Transverse colon (tissue), 4 donors: ENCODE data around the gene NIPAL1. TPM values are rescaled to one million over a fixed set of nuclear protein-coding genes. Genes with fewer than 3 reads are reported as not detected.

Source experiments
- DNase-seq: peaks from one replicate; pipeline ENCODE4 v3.0.0-alpha.2; 2019
- H3K27ac ChIP-seq, 4 donors: fragments of 200-600 bp; sonication (generic); 2 replicates each; pipeline ENCODE4 v1.5.1; 2016 to 2018; ENCODE audit warnings: inconsistent platforms in 4 of 4
- H3K27me3 ChIP-seq: fragments of 200-600 bp; sonication (generic); 2 replicates; pipeline ENCODE4 v1.5.1; 2017; ENCODE audit warnings: inconsistent platforms
- H3K36me3 ChIP-seq, 4 donors: fragments of 200-600 bp; sonication (generic); 2 replicates each; pipeline ENCODE4 v1.5.1; 2017 to 2019; ENCODE audit warnings: inconsistent platforms in 4 of 4
- H3K4me1 ChIP-seq, 4 donors: fragments of 200-600 bp; sonication (generic); 2 replicates each; pipeline ENCODE4 v1.5.1; 2017 to 2020; ENCODE audit warnings: inconsistent platforms in 4 of 4
- H3K4me3 ChIP-seq, 4 donors: fragments of 200-600 bp; sonication (generic); 1 replicate in 1 of 4; 2 replicates in 3 of 4; pipeline versions ENCODE4 v1.5.1 to v1.6.1; 2017 to 2019; ENCODE audit warnings: inconsistent platforms in 4 of 4
- H3K9me3 ChIP-seq, 2 donors: fragments of 200-600 bp; sonication (generic); 2 replicates each; pipeline ENCODE4 v1.5.1; 2017 to 2019; ENCODE audit warnings: inconsistent platforms in 2 of 2
- CTCF ChIP-seq, 5 experiments: fragments of 200-600 bp in 3 of 5; fragments of 450-650 bp in 2 of 5; sonication (generic) in 3 of 5; IDR thresholded peaks; 1 replicate in 2 of 5; 2 replicates in 3 of 5; pipeline ENCODE4 v1.5.1; 2016 to 2017; ENCODE audit warnings: antibody characterized with exemption in 5 of 5, inconsistent platforms in 3 of 5, mild to moderate bottlenecking in 2 of 5, moderate library complexity in 1 of 5
- EP300 ChIP-seq: sonication (generic); formaldehyde crosslinking; IDR thresholded peaks from one replicate; pipeline ENCODE4 v1.6.1; 2017; ENCODE audit warnings: antibody characterized with exemption, low read depth
- POLR2A ChIP-seq: fragments of 450-650 bp; IDR thresholded peaks from one replicate; pipeline ENCODE4 v1.6.1; 2016; ENCODE audit warnings: antibody characterized with exemption, mild to moderate bottlenecking, moderate library complexity
- POLR2AphosphoS5 ChIP-seq, 3 donors: sonication (generic); formaldehyde crosslinking; IDR thresholded peaks; one replicate each; pipeline ENCODE4 v1.6.1; 2016; ENCODE audit warnings: antibody characterized with exemption in 3 of 3
- WGBS, 2 donors: methylation state at CpG; one replicate each; pipeline ENCODE4 v1.1.5; 2018; ENCODE audit warnings: low coverage in 1 of 2; 5-methylcytosine and 5-hydroxymethylcytosine counted together
- in situ Hi-C, 4 donors: fragments of 200-750 bp; cut with MboI; loops; one replicate each; pipeline versions ENCODE4 v1.15.0 to v1.15.1; 2017; ENCODE audit warnings: low sequenced_read_pairs in 3 of 4, low pct_ligation_motif_present in 1 of 4, low pct_unique_long_range_greater_than_20kb in 1 of 4
- intact Hi-C: fragments of 100-400 bp; cut with DNase I; formaldehyde crosslinking; loops from one replicate; pipeline ENCODE4 v1.15.1; 2023; ENCODE audit warnings: low total_unique reads
- total RNA-seq, 4 donors: library from RNA; depleted of rRNA; stranded (reverse); fragments of >200 nt; gene quantifications; one replicate each; pipeline ENCODE4 v1.1.0, GENCODE V29; 2016

Gene NIPAL1
- total RNA-seq, 4 donors from 2014 or later: 37.5 to 47.7 (median 41.1) TPM

GRCh38 chr4:48042979-48043461 is 26.4 kb downstream of the NIPAL1 start:
- H3K27me3 ChIP-seq: peaks cover 16% of the 10 kb centered on the region
- intact Hi-C loops (no loop called here), in situ Hi-C loops (no loop called here)
- no peaks in the 10 kb centered on the region for H3K36me3 ChIP-seq
- peak overlapping the region; percentile 1 to 34 (median 8) for H3K27ac ChIP-seq
- H3K4me3 ChIP-seq: no peak overlapping the region
- no peaks in the 10 kb centered on the region for H3K9me3 ChIP-seq
- WGBS, 2 donors: 33 to 50% methylated on average over 1 to 3 of the region's 3 CpGs
- H3K4me1 ChIP-seq: peaks cover 0 to 51% (median 14%) of the 10 kb centered on the region in 4 donors
- DNase-seq: no peak
- no peak for TF ChIP-seq POLR2A
- TF ChIP-seq POLR2AphosphoS5 (IDR thresholded peaks at IDR 0.05): no peak
- TF ChIP-seq CTCF (IDR thresholded peaks at IDR 0.05): no peak
- no peak for TF ChIP-seq EP300

GRCh38 chr4:48043504-48043903 is 26.9 kb downstream of the NIPAL1 start:
- WGBS, 2 donors: 83 to 89% methylated on average over 2 of the region's 2 CpGs
- DNase-seq: no peak
- intact Hi-C loops (no loop called here), in situ Hi-C loops (no loop called here)
- Histone ChIP-seq H3K36me3 (no peaks in the 10 kb centered on the region), H3K9me3 (no peaks in the 10 kb centered on the region), H3K27ac (peak overlapping the region in 1 of 4 donors; percentile 10), H3K27me3 (peaks cover 16% of the 10 kb centered on the region), H3K4me3 (no peak overlapping the region), H3K4me1 (peaks cover 0 to 47% (median 15%) of the 10 kb centered on the region in 4 donors)
- TF ChIP-seq CTCF (IDR thresholded peaks at IDR 0.05): no peak
- TF ChIP-seq POLR2A: no peak
- TF ChIP-seq EP300: no peak
- no peak for TF ChIP-seq POLR2AphosphoS5 (IDR thresholded peaks at IDR 0.05)

GRCh38 chr4:48044298-48044697 is 27.7 kb downstream of the NIPAL1 start:
- H3K9me3 ChIP-seq: no peaks in the 10 kb centered on the region
- in situ Hi-C loops: no loop called here
- no peak overlapping the region for H3K27ac ChIP-seq
- no peak for DNase-seq
- intact Hi-C loops: no loop called here
- TF ChIP-seq POLR2A: no peak
- no peak for TF ChIP-seq CTCF (IDR thresholded peaks at IDR 0.05)
- no peak for TF ChIP-seq POLR2AphosphoS5 (IDR thresholded peaks at IDR 0.05)
- no peak for TF ChIP-seq EP300
- peaks cover 16% of the 10 kb centered on the region for H3K27me3 ChIP-seq
- peaks cover 0 to 41% (median 15%) of the 10 kb centered on the region in 4 donors for H3K4me1 ChIP-seq
- WGBS, 2 donors: 67 to 81% methylated on average over 2 of the region's 2 CpGs
- H3K36me3 ChIP-seq: no peaks in the 10 kb centered on the region
- no peak overlapping the region for H3K4me3 ChIP-seq

- H3K27me3 ChIP-seq: peaks cover 16% of the 10 kb centered on the region
- H3K9me3 ChIP-seq: no peaks in the 10 kb centered on the region
- in situ Hi-C loops (no loop called here), intact Hi-C loops (no loop called here)
- H3K4me3 ChIP-seq: no peak overlapping the region
- H3K4me1 ChIP-seq: peaks cover 0 to 37% (median 15%) of the 10 kb centered on the region in 4 donors
- no peak for DNase-seq
- 28 to 36% methylated on average over 3 of the region's 3 CpGs for WGBS, 2 donors
- no peaks in the 10 kb centered on the region for H3K36me3 ChIP-seq
- TF ChIP-seq POLR2A (no peak), CTCF (IDR thresholded peaks at IDR 0.05) (no peak), EP300 (no peak), POLR2AphosphoS5 (IDR thresholded peaks at IDR 0.05) (no peak)
- H3K27ac ChIP-seq: no peak overlapping the region
Measured at GRCh38 chr4:48046059-48046458, 29.5 kb downstream of the NIPAL1 start.
